Hepatocyte (in vitro differentiated cells): ENCODE measurements around the gene OR8B12. TPM values are rescaled to one million over a fixed set of nuclear protein-coding genes. Genes with fewer than 3 reads are reported as not detected.

ENCODE experiments used
- DNase-seq: peaks from one replicate; pipeline ENCODE4 v3.0.0-alpha.2; 2016; ENCODE audit warnings: low spot score
- H2AFZ ChIP-seq: fragments of 200-600 bp; sonication (generic); 2 replicates; pipeline ENCODE4 v1.6.0; 2016; ENCODE audit warnings: antibody characterized with exemption, mild to moderate bottlenecking
- H3K27ac ChIP-seq: fragments of 200-600 bp; sonication (generic); 2 replicates; pipeline ENCODE4 v1.5.1; 2016; ENCODE audit warnings: mild to moderate bottlenecking
- H3K27me3 ChIP-seq: fragments of 200-600 bp; sonication (generic); 2 replicates; pipeline ENCODE4 v1.6.1; 2016
- H3K36me3 ChIP-seq: fragments of 200-600 bp; sonication (generic); replicated peaks from 2 replicates; pipeline ENCODE4 v1.5.1; 2016; ENCODE audit warnings: low read depth; ENCODE audit not compliant: insufficient read depth
- H3K4me1 ChIP-seq: fragments of 200-600 bp; sonication (generic); 2 replicates; pipeline ENCODE4 v1.5.1; 2016; ENCODE audit warnings: mild to moderate bottlenecking, moderate library complexity; ENCODE audit not compliant: insufficient read depth
- H3K4me2 ChIP-seq: fragments of 200-600 bp; sonication (generic); 2 replicates; pipeline ENCODE4 v1.6.0; 2016
- H3K4me3 ChIP-seq: fragments of 200-600 bp; sonication (generic); 2 replicates; pipeline ENCODE4 v1.5.1; 2016; ENCODE audit warnings: mild to moderate bottlenecking
- H3K79me2 ChIP-seq: fragments of 200-600 bp; sonication (generic); 2 replicates; pipeline ENCODE4 v1.6.0; 2017; ENCODE audit warnings: mild to moderate bottlenecking
- H3K9me2 ChIP-seq: fragments of 200-600 bp; sonication (generic); replicated peaks from 2 replicates; pipeline ENCODE4 v1.6.0; 2017; ENCODE audit warnings: mild to moderate bottlenecking; ENCODE audit not compliant: insufficient read depth
- H3K9me3 ChIP-seq: fragments of 200-600 bp; sonication (generic); 2 replicates; pipeline ENCODE4 v1.5.1; 2016; ENCODE audit warnings: low read depth, mild to moderate bottlenecking
- H4K20me1 ChIP-seq: fragments of 200-600 bp; sonication (generic); 2 replicates; pipeline ENCODE4 v1.6.0; 2016; ENCODE audit warnings: mild to moderate bottlenecking; ENCODE audit not compliant: insufficient read depth, poor library complexity, severe bottlenecking
- EZH2 ChIP-seq: fragments of 200-600 bp; sonication (generic); IDR thresholded peaks from 2 replicates; pipeline ENCODE4 v1.6.1; 2016; ENCODE audit warnings: antibody characterized with exemption, mild to moderate bottlenecking, borderline replicate concordance
- EZH2phosphoT487 ChIP-seq: fragments of 200-600 bp; sonication (generic); IDR thresholded peaks from one replicate; pipeline ENCODE4 v1.6.1; 2018; ENCODE audit warnings: antibody characterized with exemption, mild to moderate bottlenecking, low read depth, moderate library complexity; ENCODE audit not compliant: unreplicated experiment, severe bottlenecking
- WGBS: methylation state at CpG from one replicate; pipeline ENCODE4 v1.1.6; 2016; ENCODE audit warnings: low lambda C conversion rate; ENCODE audit errors: missing lambda C conversion rate; 5-methylcytosine and 5-hydroxymethylcytosine counted together
- polyA plus RNA-seq: library from polyadenylated mRNA; unstranded; fragments of >200 nt; fragmentation: Nextera tagmentation; extraction: Ambion mirVana; gene quantifications from 2 replicates; pipeline ENCODE4 v1.2.1, GENCODE V29; 2016
- total RNA-seq: library from RNA; depleted of rRNA; stranded (reverse); fragments of >200 nt; gene quantifications from 2 replicates; pipeline ENCODE4 v1.2.3, GENCODE V29; 2014
- TF ChIP-seq, protein P1 (sequence below): fragments of 200-600 bp; sonication (generic); IDR thresholded peaks from 2 replicates; pipeline ENCODE4 v1.5.1; 2016; ENCODE audit warnings: antibody characterized with exemption, mild to moderate bottlenecking; ENCODE audit not compliant: poor library complexity

The OR8B12 gene
- total and polyA plus RNA-seq, 2 experiments from 2014 or later: not detected

DNA sequence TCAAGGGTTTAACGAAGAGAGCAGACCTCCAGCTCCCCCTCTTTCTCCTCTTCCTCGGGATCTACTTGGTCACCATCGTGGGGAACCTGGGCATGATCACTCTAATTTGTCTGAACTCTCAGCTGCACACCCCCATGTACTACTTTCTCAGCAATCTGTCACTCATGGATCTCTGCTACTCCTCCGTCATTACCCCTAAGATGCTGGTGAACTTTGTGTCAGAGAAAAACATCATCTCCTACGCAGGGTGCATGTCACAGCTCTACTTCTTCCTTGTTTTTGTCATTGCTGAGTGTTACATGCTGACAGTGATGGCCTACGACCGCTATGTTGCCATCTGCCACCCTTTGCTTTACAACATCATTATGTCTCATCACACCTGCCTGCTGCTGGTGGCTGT lies 26.7 kb upstream of the OR8B12 start:
- WGBS: 89% methylated on average over 7 of the region's 7 CpGs
- no peak overlapping the region for H2AFZ ChIP-seq
- DNase-seq: no peak

DNA sequence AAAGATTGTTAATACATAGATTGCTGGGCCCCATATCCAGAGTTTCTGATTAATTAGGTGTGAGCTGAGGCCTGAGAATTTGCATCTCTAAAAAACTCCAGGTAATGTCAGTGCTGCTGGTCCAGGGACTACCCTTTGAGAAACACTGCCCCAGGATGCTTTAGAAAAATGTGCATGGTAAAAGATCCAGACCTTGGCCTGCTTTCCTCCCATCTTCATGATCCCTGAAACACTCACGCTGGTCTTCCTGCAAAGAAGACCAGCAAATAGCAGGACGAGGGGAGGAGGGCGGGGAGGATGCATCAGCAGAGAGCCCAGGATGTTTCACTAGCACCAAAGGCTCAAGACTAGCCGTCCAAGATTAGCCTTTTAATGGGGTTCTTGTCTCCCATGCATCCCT lies 26.2 kb upstream of the OR8B12 start, which contains the start of gene OR8A1:
OR8A1 (plus strand) TSS at position 301 of the 400 bp plus-strand sequence. CDS start 123 bp downstream, outside the sequence.
- Histone ChIP-seq H3K9me2 (no peaks in the 10 kb centered on the region), H3K4me2 (no peak within 1 kb of the TSS), H2AFZ (no peak within 1 kb of the TSS), H3K4me3 (no peak within 1 kb of the TSS), H3K27ac (no peak within 1 kb of the TSS), H3K4me1 (no peaks in the 10 kb centered on the region), H3K36me3 (no peaks in the 10 kb centered on the region), H3K9me3 (peaks cover 3% of the 10 kb centered on the region), H3K79me2 (no peaks in the 10 kb centered on the region), H3K27me3 (peaks cover 2% of the 10 kb centered on the region), H4K20me1 (no peaks in the 10 kb centered on the region)
- WGBS: 54% methylated on average over 4 of the region's 4 CpGs
- no peak for TF ChIP-seq EZH2phosphoT487
- TF ChIP-seq, protein P1, sequence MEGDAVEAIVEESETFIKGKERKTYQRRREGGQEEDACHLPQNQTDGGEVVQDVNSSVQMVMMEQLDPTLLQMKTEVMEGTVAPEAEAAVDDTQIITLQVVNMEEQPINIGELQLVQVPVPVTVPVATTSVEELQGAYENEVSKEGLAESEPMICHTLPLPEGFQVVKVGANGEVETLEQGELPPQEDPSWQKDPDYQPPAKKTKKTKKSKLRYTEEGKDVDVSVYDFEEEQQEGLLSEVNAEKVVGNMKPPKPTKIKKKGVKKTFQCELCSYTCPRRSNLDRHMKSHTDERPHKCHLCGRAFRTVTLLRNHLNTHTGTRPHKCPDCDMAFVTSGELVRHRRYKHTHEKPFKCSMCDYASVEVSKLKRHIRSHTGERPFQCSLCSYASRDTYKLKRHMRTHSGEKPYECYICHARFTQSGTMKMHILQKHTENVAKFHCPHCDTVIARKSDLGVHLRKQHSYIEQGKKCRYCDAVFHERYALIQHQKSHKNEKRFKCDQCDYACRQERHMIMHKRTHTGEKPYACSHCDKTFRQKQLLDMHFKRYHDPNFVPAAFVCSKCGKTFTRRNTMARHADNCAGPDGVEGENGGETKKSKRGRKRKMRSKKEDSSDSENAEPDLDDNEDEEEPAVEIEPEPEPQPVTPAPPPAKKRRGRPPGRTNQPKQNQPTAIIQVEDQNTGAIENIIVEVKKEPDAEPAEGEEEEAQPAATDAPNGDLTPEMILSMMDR: no peak
- TF ChIP-seq EZH2: no peak
- DNase-seq: no peak

More for the DNA sequence above, 26.7 kb upstream of the OR8B12 start:
- TF ChIP-seq EZH2 (no peak), EZH2phosphoT487 (no peak)
- TF ChIP-seq, protein P1: no peak
- Histone ChIP-seq H3K4me2 (no peak overlapping the region), H3K79me2 (no peaks in the 10 kb centered on the region), H4K20me1 (no peaks in the 10 kb centered on the region), H3K36me3 (no peaks in the 10 kb centered on the region), H3K4me1 (no peaks in the 10 kb centered on the region), H3K9me3 (peaks cover 3% of the 10 kb centered on the region), H3K9me2 (no peaks in the 10 kb centered on the region), H3K4me3 (no peak overlapping the region), H3K27me3 (peaks cover 2% of the 10 kb centered on the region), H3K27ac (no peak overlapping the region)

DNA sequence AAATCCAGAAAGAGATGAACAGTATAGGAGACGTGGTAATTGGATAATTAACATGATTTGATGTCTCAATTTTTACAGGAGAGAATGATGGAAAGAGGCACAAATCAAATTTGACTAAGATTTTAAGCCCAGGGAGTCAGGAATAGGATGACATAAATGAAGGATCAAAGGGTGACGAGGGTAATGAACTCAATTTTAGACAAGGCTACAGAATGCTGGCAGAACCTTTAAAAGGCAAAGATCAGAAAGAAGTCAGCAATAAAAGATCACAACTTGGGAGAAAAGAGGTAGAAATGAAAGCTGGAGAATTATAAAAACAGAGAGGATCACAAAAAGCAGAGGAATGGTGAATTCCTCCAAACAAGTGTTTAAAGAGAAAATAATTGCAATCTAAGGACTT lies 13.4 kb upstream of the OR8B12 start:
- 56% methylated on average over 2 of the region's 2 CpGs for WGBS
- Histone ChIP-seq H3K4me2 (no peak overlapping the region), H3K4me3 (no peak overlapping the region), H3K4me1 (no peaks in the 10 kb centered on the region), H3K79me2 (no peaks in the 10 kb centered on the region), H4K20me1 (no peaks in the 10 kb centered on the region), H3K27ac (no peak overlapping the region), H2AFZ (no peak overlapping the region), H3K9me2 (no peaks in the 10 kb centered on the region), H3K27me3 (no peaks in the 10 kb centered on the region), H3K9me3 (no peaks in the 10 kb centered on the region), H3K36me3 (no peaks in the 10 kb centered on the region)
- TF ChIP-seq EZH2 (no peak), EZH2phosphoT487 (no peak)
- TF ChIP-seq, protein P1: no peak
- DNase-seq: no peak

DNA sequence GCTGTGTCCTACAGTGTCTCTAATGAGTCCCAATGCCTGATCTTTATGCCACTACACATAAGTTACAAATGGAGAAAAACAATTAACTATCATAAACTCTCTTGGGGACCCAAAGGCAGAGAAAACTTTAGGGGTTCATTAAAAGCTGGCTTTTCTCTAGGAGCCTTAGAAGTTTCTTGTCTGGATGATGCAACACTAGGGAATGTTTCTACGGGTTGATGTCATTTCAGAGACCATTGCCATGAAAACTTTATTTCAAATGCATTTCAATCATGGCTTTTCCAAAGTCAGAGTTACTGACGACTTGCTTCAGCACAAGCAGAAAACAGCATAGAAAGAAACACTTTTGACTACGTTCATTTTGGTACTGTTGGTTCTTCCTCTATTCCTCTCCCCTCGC lies 8.5 kb upstream of the OR8B12 start:
- Histone ChIP-seq H3K79me2 (no peaks in the 10 kb centered on the region), H3K9me3 (no peaks in the 10 kb centered on the region), H3K4me2 (no peak overlapping the region), H3K4me1 (no peaks in the 10 kb centered on the region), H3K27me3 (no peaks in the 10 kb centered on the region), H3K9me2 (no peaks in the 10 kb centered on the region), H3K36me3 (no peaks in the 10 kb centered on the region), H2AFZ (no peak overlapping the region), H3K27ac (no peak overlapping the region), H3K4me3 (no peak overlapping the region), H4K20me1 (no peaks in the 10 kb centered on the region)
- no peak for DNase-seq
- no peak for TF ChIP-seq EZH2phosphoT487
- TF ChIP-seq EZH2: no peak
- TF ChIP-seq, protein P1: no peak
- WGBS: 92% methylated on average over 4 of the region's 4 CpGs
